Stimulated activated naive CD8-positive, alpha-beta T cell treated with anti-CD3 and anti-CD28 coated beads, Interleukin-15, amount 100 ng/mL, for 72 hours (primary cell): ENCODE results near the gene PML.
"Not testable (repeated sequence)": the region's sequence is repeated elsewhere in the genome, so short reads cannot be mapped to it uniquely, and the experiment has no call there.

ENCODE experiments used
- ATAC-seq: fragments of 150-1000 bp; cut with Tn5 transposase; 2 replicates; pipeline ENCODE4 v1.10.0; 2021; ENCODE audit warnings: mild to moderate bottlenecking, moderate library complexity
- DNase-seq, 2 donors: peaks; one replicate each; pipeline ENCODE4 v3.0.0; 2021 to 2022
- H3K27ac Mint-ChIP-seq, 2 donors: one replicate each; pipeline ENCODE4 v1.8.0; 2022; ENCODE audit warnings: mild to moderate bottlenecking in 2 of 2, mixed read lengths in 2 of 2, moderate library complexity in 2 of 2
- H3K27me3 Mint-ChIP-seq: one replicate; pipeline ENCODE4 v1.8.0; 2022; ENCODE audit warnings: mixed read lengths
- H3K4me1 Mint-ChIP-seq: one replicate; pipeline ENCODE4 v1.8.0; 2022; ENCODE audit warnings: mild to moderate bottlenecking, mixed read lengths
- H3K4me3 Mint-ChIP-seq, 2 donors: one replicate each; pipeline ENCODE4 v1.8.0; 2022; ENCODE audit warnings: mild to moderate bottlenecking in 2 of 2, mixed read lengths in 2 of 2, moderate library complexity in 1 of 2
- H3K9me3 Mint-ChIP-seq, 2 donors: one replicate each; pipeline ENCODE4 v1.8.0; 2022; ENCODE audit warnings: mixed read lengths in 2 of 2

PML gene

DNA sequence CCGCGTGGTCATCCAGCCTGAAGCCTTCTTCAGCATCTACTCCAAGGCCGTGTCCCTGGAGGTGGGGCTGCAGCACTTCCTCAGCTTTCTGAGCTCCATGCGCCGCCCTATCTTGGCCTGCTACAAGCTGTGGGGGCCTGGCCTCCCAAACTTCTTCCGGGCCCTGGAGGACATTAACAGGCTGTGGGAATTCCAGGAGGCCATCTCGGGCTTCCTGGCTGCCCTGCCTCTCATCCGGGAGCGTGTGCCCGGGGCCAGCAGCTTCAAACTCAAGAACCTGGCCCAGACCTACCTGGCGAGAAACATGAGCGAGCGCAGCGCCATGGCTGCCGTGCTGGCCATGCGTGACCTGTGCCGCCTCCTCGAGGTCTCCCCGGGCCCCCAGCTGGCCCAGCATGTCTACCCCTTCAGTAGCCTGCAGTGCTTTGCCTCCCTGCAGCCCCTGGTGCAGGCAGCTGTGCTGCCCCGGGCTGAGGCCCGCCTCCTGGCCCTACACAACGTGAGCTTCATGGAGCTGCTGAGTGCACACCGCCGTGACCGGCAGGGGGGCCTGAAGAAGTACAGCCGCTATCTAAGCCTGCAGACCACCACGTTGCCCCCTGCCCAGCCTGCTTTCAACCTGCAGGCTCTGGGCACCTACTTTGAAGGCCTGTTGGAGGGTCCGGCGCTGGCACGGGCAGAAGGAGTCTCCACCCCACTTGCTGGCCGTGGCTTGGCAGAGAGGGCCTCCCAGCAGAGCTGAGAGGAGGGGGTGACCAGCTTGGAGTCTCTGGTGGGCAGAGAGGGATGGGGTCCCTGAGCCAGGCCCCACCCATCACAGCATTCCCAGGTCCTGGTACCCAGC lies 50.0 kb downstream of the PML start:
- H3K27ac Mint-ChIP-seq = no peak overlapping the region
- no peak for DNase-seq

DNA sequence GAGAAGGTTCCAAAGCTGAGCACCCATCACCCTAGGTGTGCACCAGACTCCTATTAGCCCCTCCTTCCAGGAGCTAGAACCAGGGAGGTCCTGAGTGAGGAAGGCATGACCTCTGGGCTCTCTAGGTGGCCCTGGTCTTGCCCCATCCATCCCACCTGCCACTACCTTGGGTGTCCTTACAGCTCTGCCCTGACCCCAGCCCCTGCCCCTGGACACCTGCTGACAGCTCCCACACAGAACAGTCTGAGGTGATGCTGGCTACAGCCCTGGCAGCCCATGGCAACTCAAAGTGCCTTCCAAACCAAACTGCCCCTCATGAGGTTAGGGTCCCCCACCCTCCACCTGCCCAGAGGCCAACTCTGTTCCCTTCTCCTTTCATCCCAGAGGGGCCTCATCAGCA lies 50.7 kb downstream of the PML start:
- H3K27me3 Mint-ChIP-seq = no peaks in the 10 kb centered on the region

More for the DNA sequence above, 50.0 kb downstream of the PML start:
- Mint-ChIP-seq H3K4me3 (no peak overlapping the region), H3K27me3 (no peaks in the 10 kb centered on the region), H3K4me1 (peaks cover 10% of the 10 kb centered on the region), H3K9me3 (no peaks in the 10 kb centered on the region)
- ATAC-seq = no peak

DNA sequence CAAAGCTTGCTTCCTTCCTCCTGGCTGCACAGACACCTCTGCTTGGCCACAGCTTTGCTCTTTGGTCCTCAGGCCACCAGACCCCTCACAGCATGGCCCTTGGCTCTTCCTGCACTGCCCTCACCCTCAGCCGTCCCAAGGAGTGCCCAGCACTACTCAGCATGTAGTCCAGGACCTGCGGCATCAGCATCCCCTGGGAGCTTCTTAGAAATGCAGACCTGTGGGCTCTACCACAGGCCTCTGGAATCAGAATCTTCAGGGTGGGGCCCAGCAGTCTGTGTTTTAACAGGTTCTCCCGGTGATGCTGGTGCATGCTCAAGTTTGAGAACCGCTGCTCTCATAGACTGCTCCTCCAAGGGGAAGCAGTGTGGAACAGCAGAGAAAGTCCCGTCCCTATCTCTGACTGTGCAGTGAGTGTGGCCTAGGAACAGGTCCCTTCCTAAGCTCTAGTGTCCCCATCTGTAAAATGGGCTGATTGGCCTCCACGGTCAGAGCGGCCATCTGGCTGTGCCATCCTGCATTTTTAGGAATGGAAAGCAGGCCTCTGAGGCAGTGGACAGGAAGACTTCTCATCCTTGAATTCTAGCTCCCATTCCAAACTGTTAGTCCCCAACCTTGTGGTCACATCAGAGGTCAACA lies 51.2 kb downstream of the PML start:
- peaks cover 14% of the 10 kb centered on the region for H3K4me1 Mint-ChIP-seq
- H3K4me3 Mint-ChIP-seq = no peak overlapping the region
- no peaks in the 10 kb centered on the region for H3K27me3 Mint-ChIP-seq
- no peaks in the 10 kb centered on the region for H3K9me3 Mint-ChIP-seq
- DNase-seq (no peak), ATAC-seq (no peak)
- H3K27ac Mint-ChIP-seq = no peak overlapping the region

More for the DNA sequence above, 50.7 kb downstream of the PML start:
- DNase-seq (no peak), ATAC-seq (no peak)
- no peaks in the 10 kb centered on the region for H3K9me3 Mint-ChIP-seq
- H3K27ac Mint-ChIP-seq = no peak overlapping the region
- no peak overlapping the region for H3K4me3 Mint-ChIP-seq
- H3K4me1 Mint-ChIP-seq = peaks cover 10% of the 10 kb centered on the region

DNA sequence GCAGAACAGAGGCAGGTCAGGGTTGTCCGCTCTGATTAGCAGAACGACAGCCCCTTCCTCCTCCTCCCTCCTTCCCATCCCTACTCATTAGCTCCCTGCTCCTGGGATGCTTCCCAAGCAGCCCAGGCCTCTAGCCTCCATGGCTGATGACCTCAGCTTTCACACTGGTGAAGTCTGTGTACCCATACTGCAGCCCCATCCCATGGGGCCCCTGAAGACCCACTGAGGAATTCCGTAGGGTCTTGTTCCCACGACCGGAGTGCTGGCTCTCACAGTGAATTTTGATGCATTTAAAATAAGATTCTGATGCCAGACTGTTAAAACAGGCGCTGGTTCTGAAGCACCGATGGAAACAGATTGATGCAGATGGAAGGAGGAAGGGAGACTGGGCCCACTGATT lies 51.8 kb downstream of the PML start:
- H3K4me1 Mint-ChIP-seq = peaks cover 14% of the 10 kb centered on the region
- H3K27me3 Mint-ChIP-seq = no peaks in the 10 kb centered on the region
- DNase-seq = no peak
- no peak overlapping the region for H3K4me3 Mint-ChIP-seq
- H3K27ac Mint-ChIP-seq = peak overlapping the region in 1 of 2 donors; percentile 34
- no peak for ATAC-seq
- no peaks in the 10 kb centered on the region for H3K9me3 Mint-ChIP-seq

DNA sequence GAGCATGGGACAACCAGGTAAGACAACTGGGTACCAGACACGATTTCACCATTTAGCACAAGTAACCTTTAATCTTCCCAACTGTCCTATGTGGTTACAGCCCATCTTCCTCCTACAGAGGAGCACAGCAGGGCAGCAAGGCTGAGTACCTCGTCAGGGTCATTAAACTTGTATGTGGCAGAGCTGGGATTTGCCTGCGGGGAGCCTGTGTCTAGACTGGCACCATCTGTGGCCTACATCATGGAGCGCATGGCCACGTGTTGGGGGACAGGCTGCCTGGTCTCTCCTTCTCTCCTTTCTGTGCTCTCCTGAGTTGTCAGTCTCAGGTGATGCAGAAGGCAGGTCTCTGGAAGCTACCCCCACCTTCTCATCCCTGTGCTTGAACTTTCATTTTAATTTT lies 55.6 kb downstream of the PML start:
- Mint-ChIP-seq H3K9me3 (no peaks in the 10 kb centered on the region), H3K4me3 (no peak overlapping the region), H3K4me1 (peaks cover 28% of the 10 kb centered on the region), H3K27me3 (no peaks in the 10 kb centered on the region), H3K27ac (no peak overlapping the region)
- no peak for DNase-seq
- ATAC-seq = no peak

DNA sequence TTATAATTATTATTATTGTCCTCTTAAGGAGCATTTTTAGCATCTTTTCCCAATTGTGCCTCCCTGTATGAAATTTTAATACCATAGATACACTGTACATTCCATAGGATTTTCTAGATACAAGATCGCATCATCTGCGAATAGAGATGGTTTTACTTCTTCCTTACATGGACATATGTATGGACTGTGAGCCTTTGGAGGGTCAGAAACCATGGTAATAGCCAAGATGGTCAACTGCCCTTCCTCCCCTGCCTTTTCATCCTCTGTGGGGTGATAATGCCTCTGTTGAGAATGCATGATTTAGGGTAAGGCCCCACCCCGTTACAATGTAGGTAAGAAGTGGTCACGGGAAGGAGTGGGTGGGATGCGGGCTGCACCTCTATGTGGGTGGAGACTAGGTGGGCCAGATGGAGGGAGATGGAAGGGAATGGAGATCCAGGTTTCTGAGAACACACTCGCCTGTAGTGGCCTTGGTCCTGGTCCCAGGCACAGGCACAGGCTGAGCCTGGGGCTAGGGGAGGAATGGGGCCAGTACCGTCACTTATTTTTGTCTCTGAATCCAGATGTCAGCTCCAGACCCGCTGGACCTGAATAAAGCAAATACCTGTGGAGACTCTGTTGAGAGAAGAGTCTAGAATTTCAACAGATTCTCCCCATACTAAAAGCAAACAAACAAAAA lies 56.2 kb downstream of the PML start:
- ATAC-seq (no peak), DNase-seq (no peak)
- Mint-ChIP-seq H3K4me3 (no peak overlapping the region), H3K4me1 (peaks cover 28% of the 10 kb centered on the region), H3K27ac (peak overlapping the region in 1 of 2 donors; percentile 57), H3K27me3 (no peaks in the 10 kb centered on the region), H3K9me3 (no peaks in the 10 kb centered on the region)

DNA sequence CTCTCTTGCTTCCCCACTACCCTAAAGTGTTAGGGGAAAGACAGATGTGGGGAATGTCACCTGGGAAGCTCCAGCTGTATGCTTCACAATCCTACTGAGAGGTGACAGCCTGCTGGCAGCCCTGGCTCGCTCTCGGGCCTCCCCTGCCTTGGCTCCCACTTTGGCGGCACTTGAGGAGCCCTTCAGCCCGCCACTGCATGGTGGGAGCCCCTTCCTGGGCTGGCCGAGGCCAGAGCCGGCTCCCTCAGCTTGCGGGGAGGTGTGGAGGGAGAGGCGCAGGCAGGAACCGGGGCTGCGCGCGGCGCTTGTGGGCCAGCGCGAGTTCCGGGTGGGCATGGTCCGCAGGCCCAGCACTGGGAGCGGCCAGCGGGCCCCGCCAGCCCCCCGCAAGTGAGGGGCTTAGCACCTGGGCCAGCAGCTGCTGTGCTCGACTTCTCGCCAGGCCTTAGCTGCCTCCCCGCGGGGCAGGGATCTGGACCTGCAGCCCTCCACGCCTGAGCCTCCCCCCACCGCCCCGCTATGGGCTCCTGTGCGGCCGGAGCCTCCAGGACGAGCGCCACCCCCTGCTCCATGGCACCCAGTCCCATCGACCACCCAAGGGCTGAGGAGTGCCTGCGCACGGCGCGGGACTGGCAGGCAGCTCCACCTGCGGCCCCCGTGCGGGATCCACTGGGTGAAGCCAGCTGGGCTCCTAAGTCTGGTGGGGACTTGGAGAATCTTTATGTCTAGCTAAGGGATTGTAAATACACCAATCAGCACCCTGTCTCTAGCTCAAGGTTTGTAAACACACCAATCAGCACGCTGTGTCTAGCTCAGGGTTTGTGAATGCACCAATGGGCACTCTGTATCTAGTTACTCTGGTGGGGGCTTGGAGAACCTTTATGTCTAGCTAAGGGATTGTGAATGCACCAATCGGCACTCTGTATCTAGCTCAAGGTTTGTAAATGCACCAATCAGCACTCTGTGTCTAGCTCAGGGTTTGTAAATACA lies 58.0 kb downstream of the PML start:
- H3K9me3 Mint-ChIP-seq, H3K4me3 Mint-ChIP-seq, ATAC-seq, H3K27ac Mint-ChIP-seq, H3K27me3 Mint-ChIP-seq, DNase-seq: not testable (repeated sequence)
- H3K4me1 Mint-ChIP-seq = peaks cover 28% of the 10 kb centered on the region

DNA sequence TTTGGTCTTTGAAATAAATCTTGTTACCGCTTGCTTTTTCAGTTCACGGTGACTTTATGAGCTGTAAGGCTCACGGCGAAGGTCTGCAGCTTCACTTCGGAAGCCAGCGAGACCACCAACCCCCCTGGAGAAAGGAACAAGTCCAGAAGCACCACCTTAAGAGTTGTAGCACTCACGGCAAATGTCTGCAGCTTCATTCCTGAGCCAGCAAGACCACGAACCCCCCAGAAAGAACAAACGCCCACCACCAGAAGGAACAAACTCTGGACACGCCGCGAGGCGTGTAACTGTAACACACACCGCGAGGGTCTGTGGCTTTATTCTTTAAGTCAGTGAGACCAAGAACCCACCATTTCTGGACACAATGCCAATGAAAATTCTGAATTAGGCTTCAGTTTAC lies 59.0 kb downstream of the PML start:
- no peak overlapping the region for H3K4me3 Mint-ChIP-seq
- ATAC-seq = no peak
- no peak for DNase-seq
- H3K4me1 Mint-ChIP-seq = peaks cover 19% of the 10 kb centered on the region
- H3K9me3 Mint-ChIP-seq = no peaks in the 10 kb centered on the region
- H3K27ac Mint-ChIP-seq = no peak overlapping the region
- H3K27me3 Mint-ChIP-seq = no peaks in the 10 kb centered on the region

DNA sequence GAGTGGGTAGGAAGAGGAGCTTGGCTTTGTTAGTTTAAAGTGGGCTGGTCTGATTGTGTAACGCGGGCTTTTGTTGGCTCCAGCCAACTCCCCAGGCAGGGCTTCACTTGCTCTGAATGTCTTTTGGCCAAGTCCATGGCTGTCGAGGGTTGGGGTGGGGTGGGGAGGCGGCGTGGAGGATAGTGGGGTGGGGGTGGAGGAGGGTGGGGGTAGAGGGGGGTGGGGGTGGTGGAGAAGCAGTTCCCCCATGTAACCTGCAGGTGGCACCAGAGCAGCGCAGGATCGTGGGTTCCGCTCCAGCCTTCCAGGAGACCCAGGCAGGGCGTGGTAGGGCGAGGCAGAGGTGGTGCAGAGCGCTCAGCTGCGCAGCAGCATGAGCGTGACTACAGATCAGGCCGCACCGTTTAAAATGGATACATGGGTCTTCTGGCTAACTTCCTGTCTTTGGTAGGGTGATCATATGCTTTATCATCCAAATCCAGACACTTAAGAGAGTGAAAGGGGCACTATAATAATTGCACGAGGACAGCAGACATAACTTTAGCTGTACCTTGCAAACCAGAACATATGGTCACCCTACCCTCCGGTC lies 59.5 kb downstream of the PML start:
- Mint-ChIP-seq H3K27me3 (no peaks in the 10 kb centered on the region), H3K27ac (no peak overlapping the region), H3K4me1 (peaks cover 20% of the 10 kb centered on the region), H3K9me3 (no peaks in the 10 kb centered on the region), H3K4me3 (peak overlapping the region; percentile 57 to 61)
- peak; percentile 97 for ATAC-seq
- DNase-seq = peak; percentile 65 to 69

DNA sequence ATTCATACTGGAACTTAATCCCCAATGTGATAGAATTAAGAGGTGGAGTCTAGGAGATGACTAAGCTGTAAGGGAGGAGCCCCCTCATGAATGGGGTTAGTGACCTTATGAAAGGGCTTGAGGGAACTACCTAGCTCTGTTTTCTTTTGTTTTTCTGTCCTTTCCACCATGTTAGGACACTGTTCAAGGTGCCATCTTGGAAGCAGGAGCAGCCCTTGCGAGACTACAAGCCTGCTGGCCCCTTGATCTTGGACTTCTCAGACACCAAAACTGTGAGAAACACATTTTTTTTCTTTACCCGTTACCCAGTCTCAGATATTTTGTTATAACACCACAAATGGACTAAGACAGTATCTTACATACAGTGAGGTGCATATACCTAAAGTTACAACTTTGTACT lies 61.3 kb downstream of the PML start:
- Mint-ChIP-seq H3K4me3 (no peak overlapping the region), H3K27ac (no peak overlapping the region), H3K27me3 (no peaks in the 10 kb centered on the region), H3K4me1 (peaks cover 33% of the 10 kb centered on the region), H3K9me3 (no peaks in the 10 kb centered on the region)
- DNase-seq (no peak), ATAC-seq (no peak)

DNA sequence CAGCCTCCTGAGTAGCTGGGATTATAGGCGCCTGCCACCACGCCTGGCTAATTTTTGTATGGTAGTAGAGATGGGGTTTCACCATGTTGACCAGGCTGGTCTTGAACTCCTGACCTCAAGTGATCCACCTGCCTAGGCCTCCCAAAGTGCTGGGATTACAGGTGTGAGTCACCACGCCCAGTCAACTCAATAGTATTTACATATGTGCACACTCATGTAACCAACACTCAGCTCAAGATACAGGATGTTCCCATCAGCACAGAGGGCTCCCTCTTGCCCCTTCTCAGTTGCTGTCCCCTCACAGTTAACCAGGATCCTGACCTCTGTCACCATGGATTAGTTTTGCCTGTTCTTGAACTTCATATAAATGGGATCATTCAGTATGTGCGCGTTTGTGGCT lies 61.8 kb downstream of the PML start:
- not testable (repeated sequence) for ATAC-seq, H3K27me3 Mint-ChIP-seq, H3K4me3 Mint-ChIP-seq, DNase-seq, H3K9me3 Mint-ChIP-seq, H3K27ac Mint-ChIP-seq
- H3K4me1 Mint-ChIP-seq = peaks cover 37% of the 10 kb centered on the region

DNA sequence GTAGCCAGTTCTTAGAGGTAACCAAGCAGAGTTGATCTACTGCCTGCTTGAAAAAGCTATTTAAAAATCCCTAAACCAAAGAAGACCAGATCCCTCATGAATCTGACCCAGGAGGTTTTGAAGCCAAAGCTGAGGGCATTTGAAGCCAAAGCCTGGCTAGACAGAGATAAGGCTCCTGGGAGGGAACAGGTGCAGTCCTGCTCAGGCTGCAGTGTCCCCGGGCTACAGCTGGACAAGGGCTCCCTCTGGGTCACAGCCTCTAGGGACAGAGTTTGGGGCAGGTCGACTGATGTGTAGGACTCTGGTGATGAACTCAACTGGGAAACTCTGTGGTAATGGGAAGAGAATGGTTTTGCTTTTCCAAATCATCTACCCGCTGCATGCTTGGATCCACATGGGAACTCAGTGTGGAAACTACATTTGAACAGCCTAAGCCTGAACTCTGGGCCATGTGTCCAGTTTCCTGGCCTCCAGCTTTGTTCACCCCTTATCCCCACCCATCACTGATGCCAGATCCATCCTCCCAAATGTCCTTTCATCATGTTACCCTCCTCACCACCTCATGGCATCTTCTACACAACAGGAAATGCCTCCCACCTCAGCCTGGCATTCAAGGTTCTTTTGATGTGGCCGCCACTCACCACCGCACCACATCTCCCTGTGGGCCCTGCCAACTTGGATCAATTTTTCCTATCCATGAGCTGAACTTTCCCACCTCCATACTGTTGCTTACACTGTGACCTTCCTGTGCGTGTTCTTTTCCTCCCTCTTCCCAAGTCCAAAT lies 64.7 kb downstream of the PML start:
- H3K27me3 Mint-ChIP-seq = not testable (repeated sequence)

DNA sequence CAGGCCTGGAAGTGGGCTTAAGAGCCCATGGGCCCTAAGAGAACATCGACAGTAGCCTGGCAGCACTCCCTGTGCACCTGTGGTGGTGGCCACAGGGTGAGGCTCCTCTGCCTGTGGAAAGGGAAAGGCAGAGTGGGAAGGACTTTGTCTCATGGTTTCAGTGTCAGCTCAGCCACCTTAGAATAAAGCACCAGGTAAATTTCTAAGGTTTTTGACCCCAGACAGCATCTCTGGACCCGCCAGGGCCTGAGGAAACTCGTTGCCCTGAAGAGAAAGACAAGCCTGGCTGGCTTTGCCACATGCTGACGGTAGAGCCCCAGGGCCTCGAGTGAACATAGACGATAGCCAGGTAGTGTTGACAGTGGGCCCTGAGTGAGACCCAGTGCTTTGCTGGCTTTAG lies 65.7 kb downstream of the PML start:
- ATAC-seq = no peak

More for the DNA sequence above, 64.7 kb downstream of the PML start:
- not testable (repeated sequence) for ATAC-seq, H3K9me3 Mint-ChIP-seq, DNase-seq, H3K4me3 Mint-ChIP-seq
- H3K4me1 Mint-ChIP-seq = peaks cover 27% of the 10 kb centered on the region
- H3K27ac Mint-ChIP-seq = peak overlapping the region in 1 of 2 donors; percentile 60

DNA sequence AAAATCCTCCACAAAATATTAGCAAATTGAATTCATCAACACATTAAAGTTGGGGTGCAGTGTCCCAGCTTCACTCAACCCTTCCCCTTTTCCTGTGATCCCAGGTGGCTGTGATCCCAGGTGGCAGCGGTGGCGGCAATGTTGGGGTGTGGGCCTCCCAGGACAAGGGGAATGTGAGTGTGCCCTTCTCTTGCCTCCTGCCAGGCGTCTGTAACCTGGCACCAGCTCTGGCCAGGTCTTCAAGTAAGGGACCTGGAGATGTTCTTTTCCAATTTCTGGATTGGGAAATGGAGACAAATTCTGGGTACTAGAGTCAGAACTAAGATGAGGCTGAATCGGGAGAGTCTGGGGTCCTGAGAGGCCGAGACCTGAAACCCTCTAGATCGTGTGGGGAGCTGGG lies 67.7 kb downstream of the PML start:
- H3K27me3 Mint-ChIP-seq = no peaks in the 10 kb centered on the region
- ATAC-seq = no peak
- DNase-seq = no peak
- H3K9me3 Mint-ChIP-seq = no peaks in the 10 kb centered on the region
- no peak overlapping the region for H3K27ac Mint-ChIP-seq
- peaks cover 23% of the 10 kb centered on the region for H3K4me1 Mint-ChIP-seq
- no peak overlapping the region for H3K4me3 Mint-ChIP-seq

More for the DNA sequence above, 65.7 kb downstream of the PML start:
- DNase-seq = no peak
- Mint-ChIP-seq H3K27me3 (no peaks in the 10 kb centered on the region), H3K4me1 (peaks cover 23% of the 10 kb centered on the region), H3K9me3 (no peaks in the 10 kb centered on the region), H3K4me3 (no peak overlapping the region), H3K27ac (no peak overlapping the region)
